ENCODE measurements around the gene MSRB2. TPM values are rescaled to one million over a fixed set of nuclear protein-coding genes. Genes with fewer than 3 reads are reported as not detected.
"Not testable (repeated sequence)": the region's sequence is repeated elsewhere in the genome, so short reads cannot be mapped to it uniquely, and the experiment has no call there.

MSRB2 gene
- total RNA-seq, 6 experiments from 2014 or later: 23.5 to 31.2 (median 26.2) TPM

DNA sequence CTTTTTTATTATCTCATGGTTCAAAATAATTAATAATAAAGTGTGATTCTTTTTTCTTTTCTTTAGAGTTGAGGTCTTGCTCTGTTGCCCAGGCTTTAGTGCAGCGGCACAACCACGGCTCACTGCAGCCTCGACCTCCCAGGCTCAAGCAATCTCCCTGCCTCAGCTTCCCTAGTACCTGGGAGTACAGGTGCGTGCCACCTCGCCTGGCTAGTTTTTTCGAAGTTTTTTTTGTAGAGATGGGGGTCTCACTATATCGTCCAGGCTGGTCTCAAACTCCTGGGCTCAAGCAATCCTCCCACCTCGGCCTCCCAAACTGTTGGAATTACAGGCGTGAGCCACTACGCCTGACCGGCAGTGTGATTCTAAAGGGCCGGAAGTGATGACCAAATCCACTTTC is 28.0 kb upstream of the MSRB2 start:
- no peaks in the 10 kb centered on the region for H3K36me3 Mint-ChIP-seq (ENCODE audit: low read depth)
- DNase-seq: no peak
- no peaks in the 10 kb centered on the region for H3K9me3 Mint-ChIP-seq
- H3K27ac Mint-ChIP-seq: no peak overlapping the region
- peaks cover 18% of the 10 kb centered on the region for H3K4me1 Mint-ChIP-seq (ENCODE audit: low read depth)
- H3K4me3 Mint-ChIP-seq: no peak overlapping the region
- H3K27me3 Mint-ChIP-seq (ENCODE audit: insufficient read depth): no peaks in the 10 kb centered on the region
- TF ChIP-seq, protein P1, sequence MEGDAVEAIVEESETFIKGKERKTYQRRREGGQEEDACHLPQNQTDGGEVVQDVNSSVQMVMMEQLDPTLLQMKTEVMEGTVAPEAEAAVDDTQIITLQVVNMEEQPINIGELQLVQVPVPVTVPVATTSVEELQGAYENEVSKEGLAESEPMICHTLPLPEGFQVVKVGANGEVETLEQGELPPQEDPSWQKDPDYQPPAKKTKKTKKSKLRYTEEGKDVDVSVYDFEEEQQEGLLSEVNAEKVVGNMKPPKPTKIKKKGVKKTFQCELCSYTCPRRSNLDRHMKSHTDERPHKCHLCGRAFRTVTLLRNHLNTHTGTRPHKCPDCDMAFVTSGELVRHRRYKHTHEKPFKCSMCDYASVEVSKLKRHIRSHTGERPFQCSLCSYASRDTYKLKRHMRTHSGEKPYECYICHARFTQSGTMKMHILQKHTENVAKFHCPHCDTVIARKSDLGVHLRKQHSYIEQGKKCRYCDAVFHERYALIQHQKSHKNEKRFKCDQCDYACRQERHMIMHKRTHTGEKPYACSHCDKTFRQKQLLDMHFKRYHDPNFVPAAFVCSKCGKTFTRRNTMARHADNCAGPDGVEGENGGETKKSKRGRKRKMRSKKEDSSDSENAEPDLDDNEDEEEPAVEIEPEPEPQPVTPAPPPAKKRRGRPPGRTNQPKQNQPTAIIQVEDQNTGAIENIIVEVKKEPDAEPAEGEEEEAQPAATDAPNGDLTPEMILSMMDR (IDR thresholded peaks at IDR 0.05): no peak

DNA sequence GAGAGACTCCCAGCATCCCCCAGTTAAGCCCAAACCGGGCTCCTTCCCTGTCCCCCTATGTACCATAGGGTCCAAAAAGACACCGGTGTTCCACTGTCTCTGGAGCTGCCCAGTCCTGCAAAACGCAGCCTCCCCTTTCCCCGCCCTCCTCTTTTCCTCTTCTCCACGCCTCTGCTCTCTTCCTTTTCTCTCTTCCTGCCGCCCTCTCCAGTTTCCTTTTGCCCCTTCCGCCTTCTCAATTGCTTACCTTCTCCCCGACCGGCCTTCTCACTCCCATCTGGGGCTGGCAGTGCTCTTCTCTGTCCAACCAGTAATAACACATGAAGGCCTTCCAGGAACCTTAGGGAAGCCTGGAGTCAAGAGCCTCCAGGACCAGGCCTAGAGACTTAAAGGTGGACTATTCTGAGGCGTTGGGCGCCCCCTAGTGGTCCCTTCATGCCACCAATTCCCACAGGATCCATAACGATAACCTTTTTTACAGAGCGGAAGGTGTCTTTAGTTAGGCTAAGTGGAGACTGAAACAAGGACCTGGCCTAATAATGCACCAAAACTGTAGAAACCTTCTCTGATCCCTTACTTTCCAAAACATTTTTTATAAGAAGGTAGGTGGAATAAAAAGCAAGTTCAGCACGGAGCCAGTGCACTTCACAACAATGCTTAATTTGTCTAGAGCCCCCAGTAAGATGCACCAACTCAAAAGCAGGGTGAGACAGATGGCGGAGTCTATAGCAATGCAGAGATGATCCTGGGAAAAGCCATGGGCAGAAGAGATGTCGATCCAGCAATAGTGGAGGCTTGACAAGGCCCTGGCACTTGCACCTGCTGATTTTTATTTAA is 27.2 kb upstream of the MSRB2 start:
- TF ChIP-seq, protein P1 (IDR thresholded peaks at IDR 0.05): peak; percentile 91
- peaks cover 1% of the 10 kb centered on the region; the same call in 1 of the 2 replicates for H3K27me3 Mint-ChIP-seq (ENCODE audit: insufficient read depth)
- H3K4me1 Mint-ChIP-seq (ENCODE audit: low read depth): peaks cover 16% of the 10 kb centered on the region
- peak; percentile 21 for DNase-seq
- no peak overlapping the region for H3K4me3 Mint-ChIP-seq
- no peaks in the 10 kb centered on the region for H3K36me3 Mint-ChIP-seq (ENCODE audit: low read depth)
- H3K27ac Mint-ChIP-seq: no peak overlapping the region
- no peaks in the 10 kb centered on the region for H3K9me3 Mint-ChIP-seq

DNA sequence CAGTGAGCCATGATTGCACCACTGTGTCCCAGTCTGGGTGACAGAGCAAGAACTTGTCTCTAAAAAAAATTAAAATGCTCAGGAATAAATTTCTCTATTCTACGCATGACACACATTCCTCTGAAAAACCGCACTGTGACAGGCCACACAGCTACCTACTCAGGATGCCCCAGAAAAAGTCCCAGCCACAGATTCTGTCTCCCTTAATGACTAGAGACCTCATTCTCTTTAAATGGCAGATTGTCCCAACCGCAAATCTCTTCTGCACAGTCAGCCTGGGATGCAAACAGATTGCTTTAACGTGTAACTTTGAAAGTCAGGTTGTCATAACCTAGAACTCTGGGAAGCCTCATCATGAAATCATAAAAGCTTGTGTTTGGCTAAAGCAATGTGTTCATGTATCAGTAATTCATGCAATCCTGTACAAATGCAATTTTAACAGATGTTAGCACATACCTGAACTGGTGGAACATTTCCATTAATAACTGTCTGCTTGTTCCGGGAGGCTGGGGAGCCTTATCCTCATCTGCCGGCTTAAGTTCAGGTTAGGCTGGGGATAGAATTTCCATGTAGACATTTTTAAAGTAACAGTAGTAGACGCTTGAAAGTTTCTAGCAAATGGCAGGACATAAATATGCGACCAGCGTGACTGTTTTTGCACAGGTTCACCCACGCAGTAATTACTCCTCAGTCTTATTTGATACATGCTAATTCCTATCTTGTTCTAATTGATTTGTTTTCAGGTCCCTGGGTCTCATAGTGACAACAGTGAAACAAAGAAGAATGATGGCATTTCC is 26.2 kb upstream of the MSRB2 start:
- Mint-ChIP-seq H3K4me3 (no peak overlapping the region), H3K9me3 (no peaks in the 10 kb centered on the region), H3K27me3 (ENCODE audit: insufficient read depth) (peaks cover 4% of the 10 kb centered on the region), H3K36me3 (ENCODE audit: low read depth) (no peaks in the 10 kb centered on the region), H3K4me1 (ENCODE audit: low read depth) (peaks cover 8% of the 10 kb centered on the region), H3K27ac (no peak overlapping the region)
- no peak for DNase-seq
- TF ChIP-seq, protein P1 (IDR thresholded peaks at IDR 0.05): no peak

DNA sequence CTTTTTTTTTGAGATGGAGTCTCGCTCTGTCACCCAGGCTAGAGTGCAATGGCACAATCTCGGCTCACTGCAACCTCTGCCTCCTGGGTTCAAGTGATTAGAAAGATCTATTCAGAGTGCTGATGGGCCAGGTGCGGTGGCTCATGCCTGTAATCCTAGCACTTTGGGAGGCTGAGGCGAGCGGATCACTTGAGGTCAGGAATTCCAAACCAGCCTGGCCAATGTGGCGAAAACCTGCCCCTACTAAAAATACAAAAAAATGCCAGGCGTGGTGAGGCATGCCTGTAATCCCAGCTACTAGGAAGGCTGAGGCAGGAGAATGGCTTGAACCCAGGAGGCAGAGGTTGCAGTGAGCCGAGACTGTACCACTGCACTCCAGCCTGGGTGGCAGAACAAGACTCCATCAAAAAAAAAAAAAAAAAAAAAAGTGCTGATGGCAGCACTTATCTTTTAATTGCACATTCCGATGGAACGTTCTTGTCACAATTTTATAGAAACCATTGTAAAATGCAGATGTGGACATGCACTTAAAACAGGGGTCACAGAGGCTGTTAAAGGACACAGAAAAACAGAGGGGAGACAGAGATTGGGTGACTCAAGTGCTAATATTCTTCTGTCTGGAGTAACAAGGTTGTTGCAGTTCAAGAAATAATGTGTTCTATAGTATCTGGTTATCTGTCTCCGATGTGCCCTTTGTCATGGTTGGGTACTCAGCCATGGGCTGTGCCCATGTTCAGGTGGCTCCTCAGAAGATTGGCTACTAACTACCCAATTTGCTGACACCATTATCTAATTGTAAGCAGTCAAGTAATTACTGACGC is 25.1 kb upstream of the MSRB2 start:
- H3K4me3 Mint-ChIP-seq; DNase-seq; H3K27ac Mint-ChIP-seq; H3K9me3 Mint-ChIP-seq; H3K27me3 Mint-ChIP-seq (ENCODE audit: insufficient read depth); H3K4me1 Mint-ChIP-seq (ENCODE audit: low read depth); H3K36me3 Mint-ChIP-seq (ENCODE audit: low read depth): not testable (repeated sequence)

DNA sequence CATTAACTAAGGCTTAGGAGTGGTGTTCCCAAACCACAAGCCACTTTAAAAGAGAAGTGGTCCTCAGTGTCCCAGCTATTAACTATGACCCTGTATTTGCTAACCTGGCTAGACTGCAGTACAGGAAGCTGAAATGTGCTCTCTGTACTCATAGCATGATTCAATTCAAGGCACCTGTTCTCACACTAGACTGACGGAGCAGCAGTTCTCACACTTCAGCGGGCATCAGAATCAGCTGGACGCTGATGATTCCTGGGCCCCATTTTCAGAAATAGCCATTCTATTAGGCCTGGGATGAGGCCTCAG is 24.5 kb upstream of the MSRB2 start:
- Mint-ChIP-seq H3K4me1 (ENCODE audit: low read depth) (peaks cover under 1% of the 10 kb centered on the region; the same call in 1 of the 2 replicates), H3K4me3 (no peak overlapping the region), H3K9me3 (no peaks in the 10 kb centered on the region), H3K27ac (no peak overlapping the region), H3K27me3 (ENCODE audit: insufficient read depth) (peaks cover 4% of the 10 kb centered on the region), H3K36me3 (ENCODE audit: low read depth) (no peaks in the 10 kb centered on the region)
- TF ChIP-seq, protein P1 (IDR thresholded peaks at IDR 0.05): no peak
- no peak for DNase-seq

DNA sequence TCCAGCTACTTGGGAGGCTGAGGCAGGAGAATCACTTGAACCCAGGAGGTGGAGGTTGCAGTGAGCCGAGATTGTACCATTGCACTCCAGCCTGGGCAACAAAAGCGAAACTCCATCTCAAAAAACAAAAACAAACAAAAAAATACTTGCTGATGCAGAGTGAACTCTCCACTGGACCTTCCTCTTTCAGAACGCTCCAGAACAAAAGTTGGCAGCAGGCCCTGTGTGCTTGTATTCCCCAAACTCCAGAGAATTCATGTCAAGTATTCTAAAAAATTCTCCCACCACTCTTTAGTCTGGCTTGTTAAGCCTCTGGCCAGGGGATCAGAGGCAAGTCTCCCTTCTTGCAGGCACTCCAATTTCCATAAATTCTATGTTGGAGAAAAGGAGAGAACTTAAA is 22.8 kb upstream of the MSRB2 start:
- H3K36me3 Mint-ChIP-seq (ENCODE audit: low read depth); H3K4me1 Mint-ChIP-seq (ENCODE audit: low read depth); H3K4me3 Mint-ChIP-seq; H3K9me3 Mint-ChIP-seq; DNase-seq; H3K27ac Mint-ChIP-seq: not testable (repeated sequence)
- H3K27me3 Mint-ChIP-seq (ENCODE audit: insufficient read depth): peaks cover 10% of the 10 kb centered on the region

Measured in HFFc6 (cell line).